Testis (tissue), 2 donors: ENCODE measurements around the gene PPFIA4.

Experiments
- CTCF ChIP-seq, 3 experiments: fragments of 450-650 bp in 2 of 3; fragments of 200-600 bp in 1 of 3; sonication (generic) in 1 of 3; IDR thresholded peaks; one replicate each; pipeline ENCODE4 v1.5.1; 2016 to 2019; ENCODE audit warnings: antibody characterized with exemption in 3 of 3, mild to moderate bottlenecking in 2 of 3, moderate library complexity in 1 of 3
- POLR2A ChIP-seq: fragments of 450-650 bp; IDR thresholded peaks from one replicate; pipeline ENCODE4 v1.6.1; 2017; ENCODE audit warnings: antibody characterized with exemption, mild to moderate bottlenecking, moderate library complexity

GRCh38 chr1:203049576-203050180 lies 23.4 kb downstream of the PPFIA4 start:
- no peak for TF ChIP-seq CTCF (IDR thresholded peaks at IDR 0.05)
- TF ChIP-seq POLR2A: no peak
